ENCODE measurements around the gene LTA.

Gene LTA

DNA sequence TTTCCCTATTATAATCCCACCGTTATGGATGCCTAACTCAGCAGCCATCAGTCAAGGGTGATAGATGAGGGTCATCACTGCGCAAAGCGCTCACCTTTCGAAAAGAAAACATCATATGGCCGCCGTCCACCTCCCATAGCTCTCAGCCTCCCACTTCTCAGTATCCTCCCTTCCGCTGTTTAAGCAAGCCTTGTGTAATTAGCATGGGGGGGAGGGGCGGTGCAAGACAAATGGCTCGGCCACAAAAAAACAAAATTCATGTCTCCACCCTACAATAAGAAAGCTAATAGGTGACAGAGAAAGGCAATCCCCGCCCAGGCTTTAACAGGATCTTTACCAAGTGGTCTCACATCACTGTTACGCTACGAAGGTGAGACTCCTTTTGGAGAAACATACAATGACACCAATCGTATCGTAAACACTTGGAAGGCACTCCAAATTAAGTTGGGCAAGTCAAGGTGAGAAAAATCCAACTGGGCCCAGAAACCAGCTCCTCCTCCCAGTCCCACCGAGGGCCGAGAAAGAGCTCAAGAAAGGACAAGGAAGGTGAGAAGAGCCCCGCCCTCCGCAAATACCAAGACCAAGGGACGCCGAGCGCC lies 30.9 kb upstream of the LTA start:
- DNase-seq (ENCODE audit: insufficient read length, low spot score) (no peak), FAIRE-seq (no peak)
- TF ChIP-seq POLR2A (IDR thresholded peaks at IDR 0.05; ENCODE audit: low read depth, low read length) = no peak
- TF ChIP-seq TAF1 (IDR thresholded peaks at IDR 0.05; ENCODE audit: low read depth, low read length) = no peak
- no peak for TF ChIP-seq POLR2AphosphoS5 (IDR thresholded peaks at IDR 0.05; ENCODE audit: low read depth, low read length)

DNA sequence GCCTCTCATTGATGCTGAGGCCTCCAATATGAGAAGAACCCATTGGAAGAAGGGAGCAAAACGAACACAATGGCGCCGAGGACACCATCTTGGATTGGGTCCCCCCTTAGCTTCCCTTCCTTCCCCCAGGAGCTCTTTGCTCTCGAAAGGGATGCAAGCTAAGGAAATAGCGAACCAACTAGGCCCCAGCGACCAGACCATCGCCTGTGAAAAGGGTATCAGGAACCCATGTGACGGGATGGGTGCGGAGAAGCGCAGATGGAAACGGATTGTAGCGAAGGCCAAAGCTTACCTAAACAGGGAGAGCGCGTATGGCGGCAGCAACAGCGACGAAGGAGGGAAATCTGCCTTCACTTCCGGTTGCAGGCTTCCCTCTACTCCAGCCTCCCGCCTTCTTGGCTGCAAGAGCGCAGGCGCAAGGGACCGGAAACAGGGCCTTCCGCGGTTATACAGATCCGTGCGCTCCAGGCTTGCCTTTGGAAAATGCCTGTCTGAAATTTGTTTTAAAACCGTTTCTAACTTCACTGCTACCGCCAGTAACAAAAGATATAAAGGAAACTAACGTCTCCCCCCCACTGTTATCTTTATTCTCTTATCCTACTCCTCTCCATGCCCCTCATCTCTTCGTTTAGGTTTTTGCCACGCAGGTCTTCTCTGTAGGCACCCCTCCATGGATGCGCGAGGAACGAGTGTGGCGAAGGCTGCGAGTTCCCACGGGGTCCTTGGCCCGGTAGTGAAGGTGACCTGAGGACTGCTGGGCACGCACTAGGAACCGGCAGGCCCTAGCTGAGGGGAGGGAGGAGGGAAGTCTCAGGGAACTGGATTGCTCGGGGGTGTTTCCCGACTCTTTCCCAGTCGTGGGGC lies 30.2 kb upstream of the LTA start, which contains the start of gene DDX39B:
Gene DDX39B (minus strand): TSS at position 346 of the 864 bp plus-strand sequence. CDS start 1,471 bp downstream, outside the sequence.
- TF ChIP-seq POLR2AphosphoS5 (IDR thresholded peaks at IDR 0.05; ENCODE audit: low read depth, low read length) (peak; percentile 97), SPI1 (IDR thresholded peaks at IDR 0.05; ENCODE audit: low read depth, low read length) (peak; percentile 45; the same call in 1 of the 2 replicates), POLR2A (IDR thresholded peaks at IDR 0.05; ENCODE audit: low read depth, low read length) (peak; percentile 97), PAX5 (IDR thresholded peaks at IDR 0.05; ENCODE audit: insufficient read depth, low read length, severe bottlenecking) (no peak), TAF1 (IDR thresholded peaks at IDR 0.05; ENCODE audit: low read depth, low read length) (peak; percentile 100), POU2F2 (IDR thresholded peaks at IDR 0.05; ENCODE audit: low read depth, low read length) (peak; percentile 79)
- DNase-seq (ENCODE audit: insufficient read length, low spot score) = peak; percentile 76
- FAIRE-seq = peak; percentile 91

DNA sequence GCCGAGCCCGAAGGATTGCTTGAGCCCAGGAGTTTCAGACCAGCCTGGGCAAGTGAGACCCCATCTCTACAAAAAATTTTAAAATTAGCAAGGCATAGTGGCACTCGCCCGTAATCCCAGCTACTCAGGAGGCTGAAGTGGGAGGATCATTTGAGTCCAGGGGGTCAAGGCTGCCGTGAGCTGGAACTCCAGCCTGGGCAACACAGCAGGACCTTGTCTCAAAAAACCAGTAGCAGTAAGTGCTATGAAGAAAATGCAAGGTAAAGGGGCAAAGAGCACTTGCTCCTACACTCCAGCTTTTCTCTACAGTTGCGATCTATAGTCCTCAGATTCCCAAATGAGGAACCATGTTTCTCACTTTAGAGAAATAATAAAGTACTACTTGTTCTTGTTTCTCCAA lies 28.4 kb upstream of the LTA start:
- FAIRE-seq = no peak
- DNase-seq (ENCODE audit: insufficient read length, low spot score) = no peak
- no peak for TF ChIP-seq POLR2A (IDR thresholded peaks at IDR 0.05; ENCODE audit: low read depth, low read length)
- no peak for TF ChIP-seq SPI1 (IDR thresholded peaks at IDR 0.05; ENCODE audit: low read depth, low read length)
- TF ChIP-seq POU2F2 (IDR thresholded peaks at IDR 0.05; ENCODE audit: low read depth, low read length) = no peak
- no peak for TF ChIP-seq PAX5 (IDR thresholded peaks at IDR 0.05; ENCODE audit: insufficient read depth, low read length, severe bottlenecking)
- TF ChIP-seq TAF1 (IDR thresholded peaks at IDR 0.05; ENCODE audit: low read depth, low read length) = no peak
- TF ChIP-seq POLR2AphosphoS5 (IDR thresholded peaks at IDR 0.05; ENCODE audit: low read depth, low read length) = no peak

DNA sequence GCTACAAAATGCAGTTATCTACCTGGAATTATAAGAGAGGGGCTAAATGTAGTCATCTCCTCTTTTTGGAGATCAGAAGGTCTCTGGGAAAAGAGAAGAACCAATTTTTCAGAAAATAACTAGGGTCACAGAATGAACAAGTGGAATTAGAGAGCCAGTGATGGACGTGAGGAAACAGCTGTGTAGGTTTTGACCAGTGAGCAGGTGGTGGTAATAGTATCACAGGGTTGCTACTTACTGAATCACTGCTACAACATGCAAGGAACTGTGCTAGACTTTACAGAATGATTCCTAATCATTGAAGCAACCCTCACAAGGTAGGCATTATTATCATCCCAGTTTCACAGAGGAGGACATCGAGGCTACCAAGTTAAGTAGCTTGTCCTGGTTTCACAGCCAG lies 27.4 kb upstream of the LTA start:
- DNase-seq (ENCODE audit: insufficient read length, low spot score) (no peak), FAIRE-seq (no peak)
- TF ChIP-seq TAF1 (IDR thresholded peaks at IDR 0.05; ENCODE audit: low read depth, low read length) (no peak), SPI1 (IDR thresholded peaks at IDR 0.05; ENCODE audit: low read depth, low read length) (no peak), POLR2A (IDR thresholded peaks at IDR 0.05; ENCODE audit: low read depth, low read length) (no peak), PAX5 (IDR thresholded peaks at IDR 0.05; ENCODE audit: insufficient read depth, low read length, severe bottlenecking) (no peak)

GRCh38 chr6:31545291-31545690 lies 26.8 kb upstream of the LTA start:
- FAIRE-seq (no peak), DNase-seq (ENCODE audit: insufficient read length, low spot score) (no peak)
- TF ChIP-seq SPI1 (IDR thresholded peaks at IDR 0.05; ENCODE audit: low read depth, low read length) = no peak
- TF ChIP-seq POU2F2 (IDR thresholded peaks at IDR 0.05; ENCODE audit: low read depth, low read length) = no peak
- no peak for TF ChIP-seq POLR2AphosphoS5 (IDR thresholded peaks at IDR 0.05; ENCODE audit: low read depth, low read length)
- no peak for TF ChIP-seq PAX5 (IDR thresholded peaks at IDR 0.05; ENCODE audit: insufficient read depth, low read length, severe bottlenecking)
- TF ChIP-seq POLR2A (IDR thresholded peaks at IDR 0.05; ENCODE audit: low read depth, low read length) = no peak
- TF ChIP-seq TAF1 (IDR thresholded peaks at IDR 0.05; ENCODE audit: low read depth, low read length) = no peak

GRCh38 chr6:31546339-31546957 lies 25.6 kb upstream of the LTA start, which contains the start of gene ATP6V1G2:
TSS of gene ATP6V1G2 (minus strand) at chr6:31546608. CDS start at chr6:31546559, 49 bp downstream.
- no peak for DNase-seq (ENCODE audit: insufficient read length, low spot score)
- FAIRE-seq = peak; percentile 83
- peak; percentile 26 for TF ChIP-seq PAX5 (IDR thresholded peaks at IDR 0.05; ENCODE audit: insufficient read depth, low read length, severe bottlenecking)
- TF ChIP-seq POU2F2 (IDR thresholded peaks at IDR 0.05; ENCODE audit: low read depth, low read length) = no peak

- FAIRE-seq (peak; percentile 92), DNase-seq (ENCODE audit: insufficient read length, low spot score) (peak; percentile 67)
- peak; percentile 72 for TF ChIP-seq SPI1 (IDR thresholded peaks at IDR 0.05; ENCODE audit: low read depth, low read length)
- 0 out of 2 replicates have a peak, but pooled peaks have one; percentile 39 for TF ChIP-seq POLR2A (IDR thresholded peaks at IDR 0.05; ENCODE audit: low read depth, low read length)
- peak; percentile 34; the same call in 1 of the 2 replicates for TF ChIP-seq POU2F2 (IDR thresholded peaks at IDR 0.05; ENCODE audit: low read depth, low read length)
- TF ChIP-seq PAX5 (IDR thresholded peaks at IDR 0.05; ENCODE audit: insufficient read depth, low read length, severe bottlenecking) = no peak
- TF ChIP-seq TAF1 (IDR thresholded peaks at IDR 0.05; ENCODE audit: low read depth, low read length) = peak; percentile 30; the same call in 1 of the 2 replicates
- peak; percentile 49; the same call in 1 of the 2 replicates for TF ChIP-seq POLR2AphosphoS5 (IDR thresholded peaks at IDR 0.05; ENCODE audit: low read depth, low read length)
These were observed 24.9 kb upstream of the LTA start, which contains the start of gene NFKBIL1 for GRCh38 chr6:31546958-31547726. TSS of gene NFKBIL1 (plus strand) at chr6:31547608. CDS start at chr6:31547695, 87 bp downstream.

GRCh38 chr6:31547727-31548543 lies 24.2 kb upstream of the LTA start:
- FAIRE-seq (no peak), DNase-seq (ENCODE audit: insufficient read length, low spot score) (no peak)
- TF ChIP-seq PAX5 (IDR thresholded peaks at IDR 0.05; ENCODE audit: insufficient read depth, low read length, severe bottlenecking) (no peak), TAF1 (IDR thresholded peaks at IDR 0.05; ENCODE audit: low read depth, low read length) (no peak)
